ENCODE results near the gene TNNT3. TPM values are rescaled to one million over a fixed set of nuclear protein-coding genes. Genes with fewer than 3 reads are reported as not detected.
"Not testable (repeated sequence)": the region's sequence is repeated elsewhere in the genome, so short reads cannot be mapped to it uniquely, and the experiment has no call there.

TNNT3 gene
- total RNA-seq = 1 to 10 TPM; 7.4 to 8.9 TPM
- 5.7 to 7.1 reads per million in 2 donors for total RNA-seq

DNA sequence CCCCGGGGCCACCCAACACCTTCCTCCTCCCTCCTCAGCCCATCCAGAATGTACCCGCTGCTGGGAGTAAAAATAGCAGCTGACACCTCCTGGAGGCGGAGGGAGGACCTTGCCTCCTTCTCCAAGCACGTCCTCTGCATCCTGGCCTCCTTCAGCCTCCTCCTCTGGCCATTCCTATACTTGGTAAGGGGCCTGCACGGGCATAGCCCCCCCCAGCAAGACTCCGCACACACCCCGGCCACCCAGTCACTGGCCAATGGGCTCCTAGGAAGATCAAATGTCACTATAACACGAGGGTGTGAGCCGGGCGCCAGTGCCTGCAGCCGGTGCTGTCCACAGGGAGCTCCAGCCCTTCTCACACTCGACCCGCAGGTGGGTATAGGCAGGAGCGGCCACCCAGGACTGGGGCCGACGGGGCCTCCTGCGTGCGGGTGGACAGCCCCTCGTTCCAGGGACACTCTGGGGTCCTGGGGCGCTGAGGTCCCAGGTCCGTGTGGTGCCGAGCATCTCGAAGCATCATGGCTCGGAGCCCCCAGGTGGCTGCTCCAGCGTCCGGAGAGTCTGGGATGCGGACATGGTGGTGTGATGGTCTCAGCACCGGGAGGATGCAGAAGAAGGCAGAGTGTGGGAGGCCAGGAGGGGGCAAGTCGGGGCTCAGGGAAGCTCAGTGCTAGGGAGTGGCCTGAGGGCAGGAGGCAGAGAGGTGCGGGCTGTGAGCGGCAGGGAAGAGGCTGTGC, at the start of gene TNNT3:
TNNT3 (plus strand) TSS at position 313 of the 737 bp plus-strand sequence. CDS start 3,172 bp downstream, outside the sequence.
- ATAC-seq = no peak
- H3K9me3 ChIP-seq (ENCODE audit: control insufficient read depth, low read length, poor library complexity, severe bottlenecking) = no peaks in the 10 kb centered on the region
- H3K27ac Mint-ChIP-seq = no peak within 1 kb of the TSS
- DNase-seq = no peak
- H3K4me3 Mint-ChIP-seq = no peak within 1 kb of the TSS
- H3K36me3 Mint-ChIP-seq (ENCODE audit: low read depth) = peaks cover 11% of the 10 kb centered on the region
- H3K4me1 Mint-ChIP-seq = peaks cover 24% of the 10 kb centered on the region
- peaks cover 23% of the 10 kb centered on the region for H3K27me3 Mint-ChIP-seq

DNA sequence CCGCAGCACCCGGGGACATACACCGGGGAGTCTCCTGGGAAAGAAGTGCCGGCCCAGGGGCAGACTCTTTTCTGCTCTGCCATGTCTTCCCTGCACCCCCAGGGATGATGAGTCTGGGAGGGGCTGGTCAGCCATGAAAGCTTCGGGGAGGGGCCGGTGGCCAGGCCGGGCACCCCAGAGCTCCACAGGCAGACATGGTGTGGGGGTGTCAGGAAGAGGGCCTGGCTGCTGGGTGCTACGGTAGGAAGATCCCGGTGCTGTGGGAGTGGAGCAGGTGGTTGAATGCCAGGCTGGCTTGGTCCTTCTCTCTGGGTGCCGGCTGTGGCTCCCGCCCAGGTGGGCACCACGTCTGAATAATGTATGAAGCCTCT, 49.2 kb upstream of the TNNT3 start:
- H3K9me3 ChIP-seq (ENCODE audit: control insufficient read depth, low read length, poor library complexity, severe bottlenecking) = no peaks in the 10 kb centered on the region
- no peak for ATAC-seq
- Mint-ChIP-seq H3K27me3 (no peaks in the 10 kb centered on the region), H3K36me3 (ENCODE audit: low read depth) (no peaks in the 10 kb centered on the region), H3K27ac (peak overlapping the region; percentile 94), H3K4me3 (peak overlapping the region; percentile 89), H3K4me1 (peaks cover 55% of the 10 kb centered on the region)
- no peak for DNase-seq

GRCh38 chr11:1870721-1871466, 48.6 kb upstream of the TNNT3 start:
- Mint-ChIP-seq H3K27me3 (no peaks in the 10 kb centered on the region), H3K4me1 (peaks cover 51% of the 10 kb centered on the region), H3K36me3 (ENCODE audit: low read depth) (no peaks in the 10 kb centered on the region), H3K4me3 (peak overlapping the region; percentile 89), H3K27ac (peak overlapping the region; percentile 94)
- H3K9me3 ChIP-seq (ENCODE audit: control insufficient read depth, low read length, poor library complexity, severe bottlenecking) = no peaks in the 10 kb centered on the region
- ATAC-seq (peak; percentile 88), DNase-seq (peak in 1 of 3 donors; percentile 53)

DNA sequence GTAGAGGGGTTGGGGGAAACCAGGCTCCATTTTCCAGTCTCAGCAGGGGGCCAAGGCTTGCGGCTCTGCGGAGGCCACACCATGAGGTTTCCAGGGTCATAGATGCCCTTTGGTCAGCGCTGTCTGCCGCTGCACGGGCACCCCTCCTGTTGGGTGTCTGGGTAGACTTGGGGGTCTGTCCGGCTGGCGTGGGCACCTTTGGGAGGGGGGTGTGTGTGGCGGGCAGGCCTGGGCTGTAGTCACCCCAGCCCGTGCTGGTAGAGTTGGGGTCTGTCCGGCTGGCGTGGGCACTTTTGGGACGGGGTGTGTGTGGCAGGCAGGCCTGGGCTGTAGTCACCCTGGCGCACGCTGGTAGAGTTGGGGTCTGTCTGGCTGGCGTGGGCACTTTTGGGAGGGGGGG, 48.0 kb upstream of the TNNT3 start:
- H3K9me3 ChIP-seq (ENCODE audit: control insufficient read depth, low read length, poor library complexity, severe bottlenecking) = no peaks in the 10 kb centered on the region
- no peak for ATAC-seq
- peak in 1 of 3 donors; percentile 9 for DNase-seq
- H3K36me3 Mint-ChIP-seq (ENCODE audit: low read depth) = no peaks in the 10 kb centered on the region
- no peaks in the 10 kb centered on the region for H3K27me3 Mint-ChIP-seq
- peak overlapping the region; percentile 59 for H3K27ac Mint-ChIP-seq
- peaks cover 47% of the 10 kb centered on the region for H3K4me1 Mint-ChIP-seq
- peak overlapping the region; percentile 15 for H3K4me3 Mint-ChIP-seq

- Mint-ChIP-seq H3K4me1 (peaks cover 48% of the 10 kb centered on the region), H3K27ac (peak overlapping the region; percentile 59), H3K27me3 (no peaks in the 10 kb centered on the region), H3K36me3 (ENCODE audit: low read depth) (no peaks in the 10 kb centered on the region), H3K4me3 (peak overlapping the region; percentile 12)
- H3K9me3 ChIP-seq (ENCODE audit: control insufficient read depth, low read length, poor library complexity, severe bottlenecking) = no peaks in the 10 kb centered on the region
- DNase-seq (peak in 1 of 3 donors; percentile 1), ATAC-seq (no peak)
Measured at GRCh38 chr11:1872267-1872985, 47.1 kb upstream of the TNNT3 start.

- DNase-seq = peak in 1 of 3 donors; percentile 8
- no peaks in the 10 kb centered on the region for H3K27me3 Mint-ChIP-seq
- no peak for ATAC-seq
- H3K9me3 ChIP-seq (ENCODE audit: control insufficient read depth, low read length, poor library complexity, severe bottlenecking) = no peaks in the 10 kb centered on the region
- peaks cover 44% of the 10 kb centered on the region for H3K4me1 Mint-ChIP-seq
- peak overlapping the region; percentile 59 for H3K27ac Mint-ChIP-seq
- H3K36me3 Mint-ChIP-seq (ENCODE audit: low read depth) = no peaks in the 10 kb centered on the region
- no peak overlapping the region for H3K4me3 Mint-ChIP-seq
Measured at GRCh38 chr11:1873048-1873812, 46.3 kb upstream of the TNNT3 start.

DNA sequence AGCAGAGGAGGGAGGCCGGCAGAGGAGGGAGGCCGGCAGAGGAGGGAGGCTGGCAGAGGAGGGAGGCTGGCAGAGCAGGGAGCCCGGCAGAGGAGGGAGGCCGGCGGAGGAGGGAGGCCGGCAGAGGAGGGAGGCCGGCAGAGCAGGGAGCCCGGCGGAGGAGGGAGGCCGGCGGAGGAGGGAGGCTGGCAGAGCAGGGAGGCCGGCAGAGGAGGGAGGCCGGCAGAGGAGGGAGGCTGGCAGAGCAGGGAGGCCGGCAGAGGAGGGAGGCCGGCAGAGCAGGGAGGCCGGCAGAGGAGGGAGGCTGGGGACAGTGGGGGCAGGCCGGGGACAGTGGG, 45.7 kb upstream of the TNNT3 start:
- peak in 1 of 3 donors; percentile 0 for DNase-seq
- H3K4me1 Mint-ChIP-seq = peaks cover 42% of the 10 kb centered on the region
- not testable (repeated sequence) for H3K36me3 Mint-ChIP-seq (ENCODE audit: low read depth); ATAC-seq; H3K4me3 Mint-ChIP-seq; H3K27me3 Mint-ChIP-seq; H3K9me3 ChIP-seq (ENCODE audit: control insufficient read depth, low read length, poor library complexity, severe bottlenecking)
- H3K27ac Mint-ChIP-seq = peak overlapping the region; percentile 39

- not testable (repeated sequence) for H3K4me3 Mint-ChIP-seq; H3K9me3 ChIP-seq (ENCODE audit: control insufficient read depth, low read length, poor library complexity, severe bottlenecking); ATAC-seq; DNase-seq; H3K27ac Mint-ChIP-seq; H3K27me3 Mint-ChIP-seq; H3K36me3 Mint-ChIP-seq (ENCODE audit: low read depth)
- peaks cover 34% of the 10 kb centered on the region for H3K4me1 Mint-ChIP-seq
Measured at GRCh38 chr11:1874441-1875092, 44.9 kb upstream of the TNNT3 start.

- no peaks in the 10 kb centered on the region for H3K9me3 ChIP-seq (ENCODE audit: control insufficient read depth, low read length, poor library complexity, severe bottlenecking)
- Mint-ChIP-seq H3K27me3 (no peaks in the 10 kb centered on the region), H3K4me1 (peaks cover 27% of the 10 kb centered on the region), H3K36me3 (ENCODE audit: low read depth) (no peaks in the 10 kb centered on the region), H3K27ac (no peak overlapping the region), H3K4me3 (peak overlapping the region; percentile 15)
- ATAC-seq = no peak
- no peak for DNase-seq
Measured at GRCh38 chr11:1875093-1875850, 44.2 kb upstream of the TNNT3 start.

GRCh38 chr11:1875851-1876301, 43.6 kb upstream of the TNNT3 start:
- not testable (repeated sequence) for H3K36me3 Mint-ChIP-seq (ENCODE audit: low read depth); H3K9me3 ChIP-seq (ENCODE audit: control insufficient read depth, low read length, poor library complexity, severe bottlenecking); H3K27ac Mint-ChIP-seq; DNase-seq; H3K4me3 Mint-ChIP-seq; H3K27me3 Mint-ChIP-seq; ATAC-seq
- peaks cover 25% of the 10 kb centered on the region for H3K4me1 Mint-ChIP-seq

GRCh38 chr11:1876361-1877063, 43.0 kb upstream of the TNNT3 start:
- peak in 1 of 3 donors; percentile 16 for DNase-seq
- Mint-ChIP-seq H3K36me3 (ENCODE audit: low read depth) (no peaks in the 10 kb centered on the region), H3K27ac (no peak overlapping the region)

More at GRCh38 chr11:1876361-1877063, 43.0 kb upstream of the TNNT3 start:
- no peak for ATAC-seq
- H3K9me3 ChIP-seq (ENCODE audit: control insufficient read depth, low read length, poor library complexity, severe bottlenecking) = no peaks in the 10 kb centered on the region
- no peaks in the 10 kb centered on the region for H3K27me3 Mint-ChIP-seq
- no peak overlapping the region for H3K4me3 Mint-ChIP-seq
- H3K4me1 Mint-ChIP-seq = peaks cover 23% of the 10 kb centered on the region
